ENCODE data around the gene ADAMTS10. TPM values are rescaled to one million over a fixed set of nuclear protein-coding genes. Genes with fewer than 3 reads are reported as not detected.
A peak's percentile ranks its signal among the peaks of the same experiment; 100 is the strongest.
"Not testable (repeated sequence)": the region's sequence is repeated elsewhere in the genome, so short reads cannot be mapped to it uniquely, and the experiment has no call there.

ADAMTS10 gene
- polyA plus RNA-seq, 1 donor from 2014 or later, result not detected

- peak overlapping the region; percentile 28 to 94 (median 74) for H3K4me3 Mint-ChIP-seq
- H3K9me3 Mint-ChIP-seq, result peaks cover 3 to 12% (median 9%) of the 10 kb centered on the region in 3 donors
- peak overlapping the region in 1 of 3 donors; percentile 53 for H3K27ac Mint-ChIP-seq
- peaks cover 40% of the 10 kb centered on the region for H3K27me3 Mint-ChIP-seq
- H3K4me1 Mint-ChIP-seq, result peaks cover 0 to 7% (median 4%) of the 10 kb centered on the region in 3 donors
- H3K36me3 Mint-ChIP-seq, result peaks cover 2% of the 10 kb centered on the region
These were observed 18.1 kb downstream of the ADAMTS10 start for GRCh38 chr19:8592231-8593009.

DNA sequence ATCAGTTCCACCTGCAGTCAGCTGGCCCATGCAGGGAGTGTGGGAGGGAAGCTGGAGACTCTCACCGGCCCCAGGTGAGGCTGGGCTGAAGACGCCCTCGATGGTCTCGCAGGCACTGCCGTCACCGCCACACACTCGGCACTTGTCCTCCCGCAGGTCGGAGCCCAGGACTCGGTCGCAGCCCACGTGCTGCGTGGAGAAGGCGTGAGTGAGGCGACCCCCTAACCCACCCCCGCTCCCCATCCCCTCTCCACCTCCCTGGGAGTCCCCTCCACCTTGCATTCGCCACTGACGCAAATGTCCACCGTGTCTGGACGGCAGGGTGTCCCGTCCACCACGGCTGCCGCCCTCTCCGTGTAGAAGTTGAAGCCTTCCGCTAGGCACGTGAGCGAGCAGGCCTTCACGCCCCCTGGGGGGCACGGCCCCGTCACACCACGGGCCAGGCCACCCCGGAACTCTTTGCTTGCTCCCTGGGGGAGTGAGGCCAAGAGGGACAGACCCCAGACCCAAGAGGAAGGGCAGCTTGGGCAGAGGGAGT lies 21.3 kb downstream of the ADAMTS10 start:
- no peak overlapping the region for H3K27ac Mint-ChIP-seq
- H3K9me3 Mint-ChIP-seq, result peaks cover 3 to 8% (median 7%) of the 10 kb centered on the region in 3 donors
- H3K4me1 Mint-ChIP-seq, result peaks cover 0 to 9% (median 4%) of the 10 kb centered on the region in 3 donors
- peaks cover 28% of the 10 kb centered on the region for H3K27me3 Mint-ChIP-seq
- peaks cover 2% of the 10 kb centered on the region for H3K36me3 Mint-ChIP-seq
- H3K4me3 Mint-ChIP-seq, result no peak overlapping the region

DNA sequence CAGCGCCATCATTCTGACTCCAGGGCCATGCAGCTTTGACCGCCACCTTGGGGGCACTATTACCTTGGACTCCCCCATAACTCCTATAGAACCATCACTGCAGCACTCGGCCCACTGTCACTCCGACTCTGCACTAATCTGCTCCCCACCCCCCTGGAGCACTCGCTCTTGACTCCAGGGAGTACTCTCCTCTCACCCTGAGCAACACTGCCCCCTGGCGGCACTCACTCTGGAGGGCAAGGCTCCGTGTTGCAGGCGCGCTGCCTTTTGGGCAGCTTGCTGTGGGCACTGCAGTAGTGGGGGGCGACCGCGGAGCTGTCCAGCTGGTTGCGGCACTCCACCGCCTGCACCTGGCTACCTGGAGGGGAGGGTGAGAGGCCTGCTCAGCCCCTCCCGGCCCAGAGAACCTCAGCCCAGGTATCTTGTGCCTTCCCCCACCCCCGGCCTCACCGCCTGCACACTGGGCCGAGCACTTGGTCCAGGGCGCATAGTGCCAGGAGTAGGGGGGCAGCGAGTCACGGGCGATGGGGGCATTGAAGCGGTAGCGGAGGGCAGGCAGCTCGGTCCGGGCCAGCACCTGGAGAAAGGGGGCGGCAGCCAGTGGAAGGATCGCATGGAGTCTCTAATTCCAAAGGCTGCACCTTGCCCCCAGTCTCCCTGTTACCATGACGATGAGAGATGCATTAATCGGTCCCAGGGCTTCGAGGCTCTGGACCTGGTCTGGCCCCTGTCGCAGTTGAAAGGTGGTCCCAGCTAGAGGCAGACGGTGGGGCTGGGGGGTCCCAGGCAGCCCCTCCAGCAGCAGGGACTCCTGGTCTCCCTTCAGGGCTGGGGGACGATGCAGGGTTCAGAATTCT lies 24.4 kb downstream of the ADAMTS10 start:
- H3K4me3 Mint-ChIP-seq, result no peak overlapping the region
- no peaks in the 10 kb centered on the region for H3K9me3 Mint-ChIP-seq
- no peak overlapping the region for H3K27ac Mint-ChIP-seq
- peaks cover 5% of the 10 kb centered on the region for H3K27me3 Mint-ChIP-seq
- peaks cover 2% of the 10 kb centered on the region for H3K36me3 Mint-ChIP-seq
- peaks cover 0 to 2% (median 0%) of the 10 kb centered on the region in 3 donors for H3K4me1 Mint-ChIP-seq

DNA sequence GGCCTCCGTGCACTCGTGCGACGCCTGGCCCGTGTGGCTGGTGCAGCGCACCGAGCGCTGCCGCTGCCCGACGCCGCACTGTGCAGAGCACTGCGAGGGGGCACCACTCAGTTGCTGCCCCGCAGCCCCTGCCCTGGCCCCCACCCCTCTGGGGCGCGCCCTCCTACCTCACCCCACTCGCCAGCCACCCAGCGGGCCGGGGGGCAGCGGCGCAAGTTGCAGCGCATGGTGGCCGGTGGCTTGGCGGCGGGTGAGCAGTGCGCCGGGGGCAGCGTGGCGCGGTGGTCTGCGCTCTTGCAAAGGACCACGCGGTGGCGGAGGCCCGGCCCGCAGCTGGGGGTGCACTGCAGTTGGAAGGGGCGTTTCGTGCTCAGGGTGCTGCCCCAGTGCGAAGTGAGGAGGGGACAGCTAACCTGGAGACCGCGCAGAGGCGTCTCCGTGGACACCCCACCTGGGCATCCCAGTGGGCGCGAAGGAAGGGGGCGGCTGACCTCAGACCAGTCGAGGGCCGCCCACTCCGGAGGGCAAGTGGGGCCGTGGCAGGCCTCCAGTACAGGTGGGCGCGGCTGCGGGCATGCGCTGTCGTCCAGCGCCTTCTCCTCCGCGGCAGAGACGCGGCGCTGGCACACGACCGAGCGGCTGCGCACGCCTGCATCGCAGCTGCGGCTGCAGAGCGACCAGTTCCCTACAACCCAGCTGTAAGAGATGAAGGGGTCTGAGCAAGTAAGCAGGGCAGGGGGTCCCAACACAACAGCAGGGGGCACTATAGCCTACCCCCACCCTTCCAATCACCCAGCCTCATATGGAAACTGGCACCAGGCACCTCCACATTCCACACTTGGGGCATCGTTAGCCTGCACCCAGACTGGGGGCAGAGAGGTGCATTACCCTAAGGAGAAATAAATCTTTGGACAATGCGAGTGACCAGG lies 25.3 kb downstream of the ADAMTS10 start:
- H3K27me3 Mint-ChIP-seq, result peaks cover 5% of the 10 kb centered on the region
- no peaks in the 10 kb centered on the region for H3K36me3 Mint-ChIP-seq
- H3K4me1 Mint-ChIP-seq, result peaks cover 0 to 3% (median 0%) of the 10 kb centered on the region in 3 donors
- H3K9me3 Mint-ChIP-seq, result no peaks in the 10 kb centered on the region
- no peak overlapping the region for H3K27ac Mint-ChIP-seq
- no peak overlapping the region for H3K4me3 Mint-ChIP-seq

DNA sequence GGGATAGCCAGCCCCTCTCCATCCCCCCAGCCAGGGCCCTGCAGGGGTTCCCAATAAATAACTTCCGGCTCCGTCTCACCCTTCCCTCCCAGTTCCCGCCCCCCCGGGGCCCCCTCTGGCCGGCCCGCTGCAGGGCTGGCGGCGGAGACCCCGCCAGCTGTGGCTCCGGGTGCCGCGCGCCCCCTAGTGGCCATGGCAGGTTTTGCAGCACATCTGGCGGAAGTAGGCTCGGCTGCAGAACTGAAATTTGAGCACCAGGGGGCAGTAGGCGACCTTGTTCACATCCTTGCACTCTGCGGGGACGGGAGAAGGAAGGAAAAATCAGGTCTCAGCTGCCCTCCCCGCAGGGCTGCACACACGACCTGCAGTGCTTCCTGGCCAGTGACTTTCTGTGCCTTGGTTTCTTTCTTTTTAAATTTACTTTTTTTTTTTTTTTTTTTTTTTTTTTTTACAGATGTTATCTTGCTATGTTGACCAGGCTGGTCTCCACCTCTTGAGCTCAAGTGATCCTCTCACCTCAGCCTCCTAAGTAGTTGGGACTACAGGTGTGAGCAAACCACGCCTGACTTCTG lies 29.7 kb downstream of the ADAMTS10 start:
- no peak overlapping the region for H3K27ac Mint-ChIP-seq
- peaks cover 15 to 25% (median 15%) of the 10 kb centered on the region in 3 donors for H3K4me1 Mint-ChIP-seq
- no peaks in the 10 kb centered on the region for H3K36me3 Mint-ChIP-seq
- peaks cover 2% of the 10 kb centered on the region for H3K27me3 Mint-ChIP-seq
- H3K9me3 Mint-ChIP-seq, result no peaks in the 10 kb centered on the region
- no peak overlapping the region for H3K4me3 Mint-ChIP-seq

DNA sequence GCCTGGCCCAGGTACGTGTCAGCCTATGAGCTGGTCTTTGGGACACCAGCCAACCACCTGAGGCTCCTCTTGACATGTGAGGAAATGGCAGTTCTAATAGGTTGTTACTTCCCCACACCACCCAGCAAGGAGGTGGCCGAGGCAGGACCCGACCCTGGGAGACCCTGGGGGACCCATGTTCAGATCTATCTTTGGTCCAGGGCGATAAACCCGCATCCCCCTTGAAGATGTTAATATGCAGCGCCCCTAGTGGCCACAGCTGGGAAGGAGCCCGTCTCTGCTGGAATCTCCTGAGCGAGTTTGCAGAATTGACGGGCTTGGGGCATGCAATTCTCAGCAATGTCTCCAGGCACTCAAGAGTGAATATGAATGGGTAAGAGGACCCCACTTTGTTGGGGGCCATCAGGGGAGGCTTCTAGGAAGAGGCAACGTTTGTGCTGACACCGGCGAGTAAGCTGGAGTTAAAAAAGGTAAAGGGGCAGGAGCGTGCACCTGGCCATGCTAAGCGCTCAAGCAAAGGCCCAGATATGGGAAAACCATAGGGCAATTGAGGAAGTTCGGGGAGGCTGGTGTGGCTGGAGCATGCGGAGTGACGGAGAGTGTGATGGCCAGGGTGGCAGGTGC lies 31.8 kb downstream of the ADAMTS10 start:
- Mint-ChIP-seq H3K4me3 (peak overlapping the region; percentile 60 to 100 (median 85)), H3K9me3 (peaks cover 0 to 3% (median 0%) of the 10 kb centered on the region in 3 donors)

GRCh38 chr19:8577741-8578140 lies 32.8 kb downstream of the ADAMTS10 start:
- H3K27ac Mint-ChIP-seq, result peak overlapping the region; percentile 57 to 94 (median 73)
- peaks cover 7% of the 10 kb centered on the region for H3K36me3 Mint-ChIP-seq
- H3K9me3 Mint-ChIP-seq, result peaks cover 0 to 4% (median 0%) of the 10 kb centered on the region in 3 donors
- H3K4me1 Mint-ChIP-seq, result peaks cover 24 to 48% (median 33%) of the 10 kb centered on the region in 3 donors
- peaks cover 2% of the 10 kb centered on the region for H3K27me3 Mint-ChIP-seq
- peak overlapping the region; percentile 88 to 100 (median 96) for H3K4me3 Mint-ChIP-seq

More for the DNA sequence above, 31.8 kb downstream of the ADAMTS10 start:
- Mint-ChIP-seq H3K36me3 (peaks cover 6% of the 10 kb centered on the region), H3K27me3 (peaks cover 2% of the 10 kb centered on the region), H3K27ac (peak overlapping the region; percentile 30 to 95 (median 76)), H3K4me1 (peaks cover 24 to 41% (median 25%) of the 10 kb centered on the region in 3 donors)

GRCh38 chr19:8577247-8577646 lies 33.3 kb downstream of the ADAMTS10 start, which contains the start of gene MYO1F:
Gene MYO1F, minus strand, starts transcription at chr19:8577442. Its CDS starts 133 bp downstream, at chr19:8577309.
- H3K9me3 Mint-ChIP-seq, result peaks cover 0 to 4% (median 0%) of the 10 kb centered on the region in 3 donors
- peak within 1 kb of the TSS; percentile 57 to 95 (median 94) for H3K27ac Mint-ChIP-seq
- H3K27me3 Mint-ChIP-seq, result peaks cover 2% of the 10 kb centered on the region
- peak within 1 kb of the TSS; percentile 88 to 100 (median 96) for H3K4me3 Mint-ChIP-seq
- H3K36me3 Mint-ChIP-seq, result peaks cover 7% of the 10 kb centered on the region
- peaks cover 24 to 53% (median 37%) of the 10 kb centered on the region in 3 donors for H3K4me1 Mint-ChIP-seq

DNA sequence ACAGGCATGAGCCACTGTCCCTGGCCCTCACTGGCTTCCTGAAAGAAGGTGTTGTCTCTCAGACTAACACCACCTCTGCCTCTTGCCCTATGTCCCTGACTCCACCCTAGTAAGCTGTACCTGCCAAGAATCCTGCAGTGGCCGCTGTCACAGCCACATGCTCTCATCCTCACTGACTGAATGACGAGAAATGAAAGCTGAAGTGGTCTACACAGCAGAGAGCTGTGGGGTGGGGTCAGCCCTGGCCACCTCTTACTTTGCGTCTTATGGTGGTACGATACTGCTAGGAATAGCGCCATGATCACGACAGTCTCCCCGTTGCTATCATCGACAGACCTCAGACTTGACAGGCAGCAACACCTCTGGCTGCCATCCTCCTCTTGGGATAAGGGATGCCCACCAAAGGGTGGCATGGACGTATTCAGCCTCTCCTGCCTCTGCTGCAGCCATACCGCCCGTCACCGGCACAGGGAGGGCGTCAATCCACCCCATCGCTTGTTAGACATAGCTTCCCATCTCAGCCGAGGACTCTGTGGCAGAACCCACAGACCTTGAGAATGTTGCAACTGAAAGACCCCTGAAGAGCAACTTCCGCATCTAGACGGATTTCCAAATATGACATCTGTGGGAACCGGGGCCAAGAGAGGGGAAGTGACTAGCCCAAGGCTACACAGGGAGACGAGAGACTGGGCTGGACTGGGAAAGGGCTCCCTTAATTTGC lies 34.1 kb downstream of the ADAMTS10 start:
- H3K4me1 Mint-ChIP-seq, result peaks cover 24 to 57% (median 40%) of the 10 kb centered on the region in 3 donors
- peaks cover 0 to 4% (median 0%) of the 10 kb centered on the region in 3 donors for H3K9me3 Mint-ChIP-seq
- peaks cover 2% of the 10 kb centered on the region for H3K27me3 Mint-ChIP-seq
- H3K4me3 Mint-ChIP-seq, result peak overlapping the region; percentile 88 to 100 (median 96)
- H3K27ac Mint-ChIP-seq, result peak overlapping the region; percentile 57 to 95 (median 94)
- H3K36me3 Mint-ChIP-seq, result peaks cover 7% of the 10 kb centered on the region

DNA sequence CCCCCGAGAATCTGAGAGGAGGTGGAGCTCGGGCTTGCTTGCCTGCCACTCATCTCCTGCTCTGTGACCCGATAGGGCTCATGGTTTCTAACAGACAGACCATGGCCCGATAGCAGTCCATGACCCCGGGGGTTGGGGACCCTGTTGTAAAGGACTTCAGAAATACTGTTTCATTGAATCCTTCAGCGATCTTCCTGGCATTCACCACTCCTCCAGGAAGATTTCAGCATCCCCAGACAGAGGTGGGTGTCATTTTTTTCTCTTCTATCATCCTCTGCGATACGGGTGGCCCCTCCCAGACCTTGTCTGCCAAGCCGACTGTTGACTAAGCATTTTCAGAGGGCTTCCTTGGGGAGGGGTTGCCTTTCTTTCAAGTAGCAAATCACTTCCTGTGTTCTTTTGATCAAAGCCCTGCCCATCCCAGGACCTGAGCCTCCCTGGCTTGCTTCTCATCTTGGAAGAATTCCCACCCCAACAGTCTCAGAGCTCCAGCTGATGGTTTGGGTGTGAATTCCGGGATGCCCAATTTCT lies 35.0 kb downstream of the ADAMTS10 start:
- Mint-ChIP-seq H3K36me3 (peaks cover 7% of the 10 kb centered on the region), H3K9me3 (peaks cover 0 to 4% (median 0%) of the 10 kb centered on the region in 3 donors), H3K4me3 (peak overlapping the region; percentile 88 to 100 (median 96)), H3K27me3 (peaks cover 2% of the 10 kb centered on the region), H3K27ac (peak overlapping the region; percentile 44 to 94 (median 91)), H3K4me1 (peaks cover 31 to 64% (median 46%) of the 10 kb centered on the region in 3 donors)

DNA sequence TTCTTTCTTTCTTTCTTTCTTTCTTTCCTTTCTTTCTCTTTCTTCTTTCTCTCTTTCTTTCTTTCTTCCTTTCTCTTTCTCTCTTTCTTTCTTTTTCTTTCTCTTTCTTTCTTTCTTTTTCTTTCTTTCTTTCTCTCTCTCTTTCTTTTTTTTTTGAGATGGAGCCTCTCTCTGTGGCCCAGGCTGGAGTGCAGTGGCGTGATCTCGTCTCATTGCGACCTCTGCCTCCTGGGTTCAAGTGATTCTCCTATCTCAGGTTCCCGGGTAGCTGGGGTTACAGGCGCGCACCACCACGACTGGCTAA lies 35.9 kb downstream of the ADAMTS10 start:
- H3K36me3 Mint-ChIP-seq, H3K27me3 Mint-ChIP-seq, H3K27ac Mint-ChIP-seq, H3K9me3 Mint-ChIP-seq: not testable (repeated sequence)
- Mint-ChIP-seq H3K4me3 (peak overlapping the region in 2 of 4 donors; percentile 79 to 88), H3K4me1 (peaks cover 31 to 71% (median 51%) of the 10 kb centered on the region in 3 donors)

- no peaks in the 10 kb centered on the region for H3K27me3 Mint-ChIP-seq
- peaks cover 0 to 4% (median 0%) of the 10 kb centered on the region in 3 donors for H3K9me3 Mint-ChIP-seq
- H3K36me3 Mint-ChIP-seq, result peaks cover 11% of the 10 kb centered on the region
- H3K4me1 Mint-ChIP-seq, result peaks cover 30 to 72% (median 55%) of the 10 kb centered on the region in 3 donors
- H3K27ac Mint-ChIP-seq, result peak overlapping the region; percentile 7 to 89 (median 68)
- peak overlapping the region in 3 of 4 donors; percentile 40 to 76 (median 63) for H3K4me3 Mint-ChIP-seq
These were observed 37.2 kb downstream of the ADAMTS10 start for GRCh38 chr19:8573316-8573715.

Data from IgD-negative memory B cell (primary cell).